ENCODE data around the gene MGMT.
A peak's percentile ranks its signal among the peaks of the same experiment; 100 is the strongest.

MGMT gene

GRCh38 chr10:129784291-129784690 is 317.2 kb downstream of the MGMT start:
- DNase-seq, result peak; percentile 2

- no peak for DNase-seq
Observed at GRCh38 chr10:129784891-129785290, 317.9 kb downstream of the MGMT start.

GRCh38 chr10:129785536-129785981 is 318.5 kb downstream of the MGMT start:
- no peak for DNase-seq

- DNase-seq, result no peak
Observed at GRCh38 chr10:129786216-129786615, 319.2 kb downstream of the MGMT start.

- DNase-seq, result no peak
Observed at GRCh38 chr10:129787557-129787956, 320.5 kb downstream of the MGMT start.

GRCh38 chr10:129788215-129788614 is 321.2 kb downstream of the MGMT start:
- no peak for DNase-seq

- DNase-seq, result no peak
Observed at GRCh38 chr10:129790715-129791446, 323.8 kb downstream of the MGMT start.

- no peak for DNase-seq
Observed at GRCh38 chr10:129792141-129792540, 325.1 kb downstream of the MGMT start.

GRCh38 chr10:129792864-129793263 is 325.8 kb downstream of the MGMT start:
- no peak for DNase-seq

- no peak for DNase-seq
Observed at GRCh38 chr10:129793479-129793878, 326.4 kb downstream of the MGMT start.

- DNase-seq, result no peak
Observed at GRCh38 chr10:129793996-129794395, 327.0 kb downstream of the MGMT start.

- peak; percentile 5 for DNase-seq
Observed at GRCh38 chr10:129796710-129797420, 329.8 kb downstream of the MGMT start.

GRCh38 chr10:129799942-129800341 is 332.9 kb downstream of the MGMT start:
- no peak for DNase-seq

GRCh38 chr10:129800796-129801340 is 333.8 kb downstream of the MGMT start:
- no peak for DNase-seq

- no peak for DNase-seq
Observed at GRCh38 chr10:129807211-129807610, 340.2 kb downstream of the MGMT start.

GRCh38 chr10:129808092-129808983 is 341.3 kb downstream of the MGMT start:
- DNase-seq, result no peak

- DNase-seq, result no peak
Observed at GRCh38 chr10:129809431-129809830, 342.4 kb downstream of the MGMT start.

GRCh38 chr10:129809841-129810240 is 342.8 kb downstream of the MGMT start:
- no peak for DNase-seq

GRCh38 chr10:129811208-129811607 is 344.2 kb downstream of the MGMT start:
- no peak for DNase-seq

GRCh38 chr10:129812398-129812797 is 345.4 kb downstream of the MGMT start:
- no peak for DNase-seq

- DNase-seq, result no peak
Observed at GRCh38 chr10:129814681-129815646, 347.9 kb downstream of the MGMT start.
